ENCODE data around the gene VAV2. TPM values are rescaled to one million over a fixed set of nuclear protein-coding genes. Genes with fewer than 3 reads are reported as not detected.

VAV2 gene
- total RNA-seq, 4 donors from 2014 or later: 10.3 to 20.1 (median 13.1) TPM

GRCh38 chr9:133968966-133969617 lies 23.0 kb downstream of the VAV2 start:
- 80 to 90% methylated on average over 10 to 16 of the region's 22 CpGs for WGBS, 2 donors

GRCh38 chr9:133968428-133968827 lies 23.7 kb downstream of the VAV2 start:
- WGBS, 2 donors: 88 to 89% methylated on average over 12 of the region's 12 CpGs
- Histone ChIP-seq H3K4me3 (no peak overlapping the region), H3K27ac (no peak overlapping the region), H3K27me3 (no peaks in the 10 kb centered on the region), H3K9me3 (peaks cover 0 to 11% (median 4%) of the 10 kb centered on the region in 4 donors), H3K36me3 (no peaks in the 10 kb centered on the region), H3K4me1 (peaks cover 0 to 41% (median 11%) of the 10 kb centered on the region in 4 donors)
- TF ChIP-seq POLR2A (IDR thresholded peaks at IDR 0.05) (no peak), EP300 (IDR thresholded peaks at IDR 0.05) (no peak), CTCF (IDR thresholded peaks at IDR 0.05) (no peak)
- DNase-seq (ENCODE audit: low spot score in 2 of 2): no peak

More at GRCh38 chr9:133968966-133969617, 23.0 kb downstream of the VAV2 start:
- no peak for TF ChIP-seq POLR2A (IDR thresholded peaks at IDR 0.05)
- TF ChIP-seq CTCF (IDR thresholded peaks at IDR 0.05): no peak
- no peak for TF ChIP-seq EP300 (IDR thresholded peaks at IDR 0.05)
- no peaks in the 10 kb centered on the region for H3K27me3 ChIP-seq
- no peaks in the 10 kb centered on the region for H3K36me3 ChIP-seq
- H3K4me1 ChIP-seq: peaks cover 0 to 47% (median 13%) of the 10 kb centered on the region in 4 donors
- no peak overlapping the region for H3K27ac ChIP-seq
- DNase-seq (ENCODE audit: low spot score in 2 of 2): no peak
- H3K9me3 ChIP-seq: peaks cover 0 to 11% (median 4%) of the 10 kb centered on the region in 4 donors
- no peak overlapping the region for H3K4me3 ChIP-seq

GRCh38 chr9:133967024-133967741 lies 24.9 kb downstream of the VAV2 start:
- Histone ChIP-seq H3K4me3 (no peak overlapping the region), H3K27ac (no peak overlapping the region), H3K36me3 (no peaks in the 10 kb centered on the region), H3K27me3 (no peaks in the 10 kb centered on the region), H3K4me1 (peaks cover 0 to 41% (median 8%) of the 10 kb centered on the region in 4 donors), H3K9me3 (peaks cover 0 to 11% (median 4%) of the 10 kb centered on the region in 4 donors)
- no peak for DNase-seq (ENCODE audit: low spot score in 2 of 2)
- 75 to 80% methylated on average over 7 of the region's 7 CpGs for WGBS, 2 donors
- no peak for TF ChIP-seq EP300 (IDR thresholded peaks at IDR 0.05)
- no peak for TF ChIP-seq POLR2A (IDR thresholded peaks at IDR 0.05)

- Histone ChIP-seq H3K4me1 (peaks cover 0 to 47% (median 22%) of the 10 kb centered on the region in 4 donors), H3K27me3 (no peaks in the 10 kb centered on the region), H3K27ac (no peak overlapping the region), H3K9me3 (peaks cover 0 to 11% (median 4%) of the 10 kb centered on the region in 4 donors), H3K36me3 (no peaks in the 10 kb centered on the region), H3K4me3 (no peak overlapping the region)
- DNase-seq (ENCODE audit: low spot score in 2 of 2): no peak
- TF ChIP-seq POLR2A (IDR thresholded peaks at IDR 0.05) (no peak), CTCF (IDR thresholded peaks at IDR 0.05) (no peak), EP300 (IDR thresholded peaks at IDR 0.05) (no peak)
- WGBS, 2 donors: 96 to 98% methylated on average over 2 of the region's 2 CpGs
Measured at GRCh38 chr9:133964463-133964862, 27.7 kb downstream of the VAV2 start.

- TF ChIP-seq POLR2A (IDR thresholded peaks at IDR 0.05) (no peak), EP300 (IDR thresholded peaks at IDR 0.05) (no peak), CTCF (IDR thresholded peaks at IDR 0.05) (no peak)
- Histone ChIP-seq H3K9me3 (peaks cover 0 to 11% (median 4%) of the 10 kb centered on the region in 4 donors), H3K27ac (no peak overlapping the region), H3K36me3 (no peaks in the 10 kb centered on the region), H3K4me1 (peaks cover 0 to 50% (median 27%) of the 10 kb centered on the region in 4 donors), H3K27me3 (no peaks in the 10 kb centered on the region), H3K4me3 (no peak overlapping the region)
- DNase-seq (ENCODE audit: low spot score in 2 of 2): no peak
- WGBS, 2 donors: 73 to 81% methylated on average over 10 of the region's 10 CpGs
Measured at GRCh38 chr9:133963166-133963565, 29.0 kb downstream of the VAV2 start.

Data from tibial nerve (tissue), 4 donors.